Suprapubic skin (tissue), 4 donors: ENCODE results near the gene ASB6.

Source experiments
- POLR2A ChIP-seq, 2 donors: fragments of 450-650 bp; IDR thresholded peaks; one replicate each; pipeline ENCODE4 v1.6.1; 2017; ENCODE audit warnings: antibody characterized with exemption in 2 of 2, mild to moderate bottlenecking in 2 of 2, moderate library complexity in 2 of 2
- POLR2AphosphoS5 ChIP-seq, 3 donors: sonication (generic); formaldehyde crosslinking; IDR thresholded peaks; one replicate each; pipeline ENCODE4 v1.6.1; 2017; ENCODE audit warnings: antibody characterized with exemption in 3 of 3
- TF ChIP-seq, protein P1 (sequence below), 2 donors: fragments of 200-600 bp in 1 of 2; fragments of 450-650 bp in 1 of 2; sonication (generic) in 1 of 2; IDR thresholded peaks; one replicate each; pipeline ENCODE4 v1.5.1; 2016 to 2019; ENCODE audit warnings: antibody characterized with exemption in 2 of 2, mild to moderate bottlenecking in 1 of 2, moderate library complexity in 1 of 2

DNA sequence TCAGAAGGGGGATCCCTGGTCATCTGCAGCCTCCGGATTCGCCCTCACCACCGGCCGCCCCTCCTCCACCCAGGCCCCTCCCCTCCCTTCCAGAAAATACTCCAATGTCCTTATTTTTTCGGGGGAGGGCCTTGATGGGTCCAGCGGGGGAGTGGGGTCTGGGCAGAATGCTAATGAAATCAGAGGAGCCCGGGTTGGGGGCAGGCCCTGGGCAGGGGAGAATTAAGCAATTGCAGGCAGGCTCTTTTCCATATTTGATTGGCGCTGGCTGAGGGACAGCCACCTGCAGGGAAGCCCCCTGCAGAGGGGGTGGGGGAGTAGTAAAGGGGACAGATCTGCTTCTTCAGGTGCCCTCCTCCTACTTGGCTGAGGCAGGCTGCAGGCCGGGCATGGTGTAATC lies 44.8 kb upstream of the ASB6 start:
- TF ChIP-seq, protein P1, sequence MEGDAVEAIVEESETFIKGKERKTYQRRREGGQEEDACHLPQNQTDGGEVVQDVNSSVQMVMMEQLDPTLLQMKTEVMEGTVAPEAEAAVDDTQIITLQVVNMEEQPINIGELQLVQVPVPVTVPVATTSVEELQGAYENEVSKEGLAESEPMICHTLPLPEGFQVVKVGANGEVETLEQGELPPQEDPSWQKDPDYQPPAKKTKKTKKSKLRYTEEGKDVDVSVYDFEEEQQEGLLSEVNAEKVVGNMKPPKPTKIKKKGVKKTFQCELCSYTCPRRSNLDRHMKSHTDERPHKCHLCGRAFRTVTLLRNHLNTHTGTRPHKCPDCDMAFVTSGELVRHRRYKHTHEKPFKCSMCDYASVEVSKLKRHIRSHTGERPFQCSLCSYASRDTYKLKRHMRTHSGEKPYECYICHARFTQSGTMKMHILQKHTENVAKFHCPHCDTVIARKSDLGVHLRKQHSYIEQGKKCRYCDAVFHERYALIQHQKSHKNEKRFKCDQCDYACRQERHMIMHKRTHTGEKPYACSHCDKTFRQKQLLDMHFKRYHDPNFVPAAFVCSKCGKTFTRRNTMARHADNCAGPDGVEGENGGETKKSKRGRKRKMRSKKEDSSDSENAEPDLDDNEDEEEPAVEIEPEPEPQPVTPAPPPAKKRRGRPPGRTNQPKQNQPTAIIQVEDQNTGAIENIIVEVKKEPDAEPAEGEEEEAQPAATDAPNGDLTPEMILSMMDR (IDR thresholded peaks at IDR 0.05), result no peak
- TF ChIP-seq POLR2A (IDR thresholded peaks at IDR 0.05) (no peak), POLR2AphosphoS5 (IDR thresholded peaks at IDR 0.05) (no peak)
